Measurements from ENCODE around the gene DCTD.

The DCTD gene

DNA sequence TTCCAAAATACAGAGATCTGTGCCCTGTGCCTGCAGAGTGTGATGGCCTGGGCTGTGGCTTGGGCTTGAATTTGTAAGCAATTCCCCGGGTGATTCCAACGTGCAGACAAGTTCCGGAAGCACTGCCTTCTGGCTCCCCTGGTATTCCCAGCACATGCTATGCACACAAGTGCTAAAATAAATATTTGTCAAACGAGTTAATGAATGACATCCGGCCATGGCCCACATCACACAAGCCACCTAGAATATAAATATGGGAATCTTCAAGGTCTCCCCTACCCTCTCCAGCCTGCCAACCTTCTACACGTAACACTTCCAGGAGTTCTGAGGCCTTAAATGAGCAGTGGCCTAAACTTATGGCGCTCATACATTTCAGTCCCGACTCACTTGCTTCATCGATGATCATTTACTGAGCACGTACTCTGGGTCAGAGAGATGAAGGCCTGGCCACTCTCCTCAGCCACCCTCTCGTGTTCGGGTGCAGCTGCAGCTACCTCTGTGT lies 21.3 kb downstream of the DCTD start:
- no peak for DNase-seq (ENCODE audit: extremely low read depth in 1 of 2, low read depth in 1 of 2)

DNA sequence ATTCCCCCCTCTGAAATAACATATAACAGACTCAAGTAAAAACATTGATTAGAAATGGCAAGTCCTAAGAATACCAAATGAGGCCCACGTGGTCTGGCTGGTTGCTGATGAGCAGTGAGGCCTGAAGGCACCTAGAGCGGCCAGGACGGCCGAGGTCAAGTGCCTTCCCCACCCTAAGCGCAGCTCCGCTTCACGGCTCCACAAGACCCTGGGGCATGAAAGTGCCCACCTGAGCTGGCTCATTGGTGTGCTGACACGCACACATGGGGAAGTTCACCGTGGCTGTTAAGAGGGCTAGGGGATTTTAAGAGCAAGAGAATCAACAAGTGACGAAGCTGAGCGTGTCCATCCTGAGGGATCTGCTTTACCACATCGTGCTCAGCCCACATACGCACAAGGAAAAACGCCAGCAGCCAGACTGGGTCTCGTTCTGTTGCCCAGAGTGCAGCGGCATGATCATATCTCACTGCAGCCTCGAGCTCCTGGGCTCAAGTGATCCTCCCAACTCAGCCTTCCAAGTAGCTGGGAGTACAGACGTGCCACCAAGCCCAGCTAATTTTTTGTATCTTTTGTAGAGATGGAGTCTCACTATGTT lies 22.4 kb downstream of the DCTD start:
- no peak for DNase-seq (ENCODE audit: extremely low read depth in 1 of 2, low read depth in 1 of 2)

DNA sequence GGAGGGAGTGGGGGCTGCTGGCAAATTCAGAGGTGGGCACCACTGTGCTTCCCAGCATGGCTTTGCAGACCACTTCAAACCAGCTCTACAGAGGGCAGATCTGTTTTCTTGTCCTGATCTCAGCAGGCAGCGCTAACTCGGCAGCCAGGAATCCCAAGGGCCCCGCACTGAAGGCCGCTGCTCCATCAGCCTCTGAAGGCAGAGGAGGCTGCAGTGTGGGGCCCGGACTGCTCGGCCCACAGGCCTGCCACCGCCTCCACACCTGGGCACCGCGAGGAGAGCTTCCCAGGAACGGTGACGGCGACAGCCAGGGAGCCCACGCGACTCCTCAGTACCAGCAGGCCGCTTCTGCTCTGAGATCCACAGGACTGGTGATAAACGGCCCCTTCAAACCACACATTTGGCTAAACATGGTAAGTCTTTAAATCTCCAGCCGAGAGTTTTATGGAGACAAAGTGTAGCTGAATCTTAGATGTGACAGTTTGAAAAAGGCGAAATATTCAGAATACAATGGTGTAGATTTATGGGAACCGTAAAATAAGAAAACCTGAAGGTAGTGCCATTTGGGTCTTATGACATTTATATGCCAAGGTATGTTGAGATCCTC lies 23.6 kb downstream of the DCTD start:
- DNase-seq (ENCODE audit: extremely low read depth in 1 of 2, low read depth in 1 of 2) = no peak

- DNase-seq (ENCODE audit: extremely low read depth in 1 of 2, low read depth in 1 of 2) = no peak
These were observed 24.1 kb downstream of the DCTD start for GRCh38 chr4:182893047-182893446.

GRCh38 chr4:182890202-182890601 lies 27.0 kb downstream of the DCTD start:
- DNase-seq (ENCODE audit: extremely low read depth in 1 of 2, low read depth in 1 of 2) = no peak

DNA sequence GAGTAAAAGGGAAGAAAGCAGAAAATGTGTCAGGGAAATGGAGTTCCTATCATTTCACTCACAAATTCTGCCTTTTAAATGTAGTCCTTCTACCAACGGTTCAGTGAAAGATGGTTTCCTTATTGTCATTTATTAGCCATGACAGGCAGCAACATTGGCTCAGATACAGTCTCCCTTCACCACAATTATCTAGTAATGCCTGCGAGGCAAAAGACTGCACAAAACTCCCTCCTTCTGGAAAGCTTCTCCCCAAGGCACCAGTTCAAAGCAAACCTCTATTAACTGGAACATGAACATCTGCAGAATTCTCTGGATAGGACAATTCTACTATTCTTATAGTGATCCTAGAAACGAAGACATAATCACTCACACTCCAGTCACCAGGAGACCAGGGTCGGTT lies 28.3 kb downstream of the DCTD start:
- no peak for DNase-seq (ENCODE audit: extremely low read depth in 1 of 2, low read depth in 1 of 2)

GRCh38 chr4:182886768-182887167 lies 30.4 kb downstream of the DCTD start:
- no peak for DNase-seq (ENCODE audit: extremely low read depth in 1 of 2, low read depth in 1 of 2)

DNA sequence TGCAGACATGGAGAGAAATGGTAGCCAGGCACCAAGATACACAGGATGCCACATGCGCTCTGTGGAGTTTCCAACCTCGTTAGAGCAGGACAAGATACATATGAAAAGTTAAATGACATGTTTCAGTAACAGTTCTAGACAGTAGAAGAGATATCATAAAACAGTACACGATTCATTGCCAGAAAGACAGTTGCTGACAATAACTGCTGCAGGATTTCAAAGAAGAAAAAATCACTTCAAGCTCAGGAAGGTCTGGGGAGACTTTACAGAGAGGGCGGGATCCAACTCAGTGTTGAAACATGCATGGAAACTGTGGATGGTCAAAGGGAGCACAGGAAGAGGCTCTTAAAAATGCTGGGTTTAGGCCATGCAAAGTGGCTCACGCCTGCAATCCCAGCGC lies 31.0 kb downstream of the DCTD start:
- no peak for DNase-seq (ENCODE audit: extremely low read depth in 1 of 2, low read depth in 1 of 2)

DNA sequence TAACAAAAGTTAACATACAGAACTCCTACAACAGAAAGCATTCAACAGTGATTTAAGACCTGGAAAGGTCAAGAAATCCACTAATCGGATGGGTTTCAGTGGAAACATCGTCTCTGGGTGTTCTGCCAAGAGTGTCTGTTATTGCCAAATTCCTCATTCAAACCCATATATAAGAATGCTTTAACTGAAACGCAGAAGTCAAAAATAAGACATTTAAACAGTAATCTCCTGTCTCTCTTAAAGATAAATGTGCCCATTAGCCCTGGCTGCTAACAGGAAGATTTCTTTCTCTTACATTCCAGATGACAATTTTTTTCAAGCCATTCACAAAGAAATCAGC lies 31.5 kb downstream of the DCTD start:
- DNase-seq (ENCODE audit: extremely low read depth in 1 of 2, low read depth in 1 of 2) = no peak

- DNase-seq (ENCODE audit: extremely low read depth in 1 of 2, low read depth in 1 of 2) = no peak
These were observed 32.0 kb downstream of the DCTD start for GRCh38 chr4:182885022-182885737.

DNA sequence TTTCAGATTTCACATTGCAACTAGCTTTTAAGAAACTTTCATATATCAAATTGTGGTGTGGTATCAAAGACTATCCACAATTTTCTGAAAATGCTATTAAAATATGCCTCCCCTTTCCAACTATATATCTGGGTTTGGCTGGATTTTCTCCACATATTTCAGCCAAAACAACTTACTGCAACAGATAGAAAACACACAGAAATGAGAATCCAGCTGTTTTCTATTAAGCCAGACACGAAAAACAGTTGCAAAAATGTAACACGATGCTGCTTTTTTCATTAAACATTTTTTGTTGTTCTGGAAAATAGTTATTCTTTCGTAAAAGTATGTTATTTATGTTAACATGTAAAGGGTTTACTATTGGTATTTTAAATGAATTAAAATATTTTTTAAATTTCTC lies 33.1 kb downstream of the DCTD start:
- no peak for DNase-seq (ENCODE audit: extremely low read depth in 1 of 2, low read depth in 1 of 2)

GRCh38 chr4:182883351-182883750 lies 33.8 kb downstream of the DCTD start:
- no peak for DNase-seq (ENCODE audit: extremely low read depth in 1 of 2, low read depth in 1 of 2)

DNA sequence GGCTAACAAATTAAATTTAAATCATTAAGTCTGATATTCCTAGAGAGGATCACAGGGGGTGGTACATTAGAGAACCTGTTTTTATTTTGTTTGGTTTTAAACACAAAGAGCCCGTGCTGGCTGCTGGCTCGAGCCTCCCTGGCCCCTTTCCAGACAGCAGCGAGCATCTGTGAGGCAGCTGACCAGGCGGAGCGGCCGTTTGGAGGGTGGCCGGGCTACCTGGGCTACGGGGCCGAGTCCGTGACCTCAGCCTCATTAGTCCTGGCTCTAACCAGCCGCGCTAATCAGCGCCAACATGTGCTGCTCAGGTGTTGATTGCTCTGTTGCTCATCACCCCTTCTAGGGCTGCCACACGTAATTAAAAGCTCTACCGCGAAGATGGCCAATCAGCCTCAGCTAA lies 35.3 kb downstream of the DCTD start:
- no peak for DNase-seq (ENCODE audit: extremely low read depth in 1 of 2, low read depth in 1 of 2)

GRCh38 chr4:182880387-182881356 lies 36.5 kb downstream of the DCTD start:
- DNase-seq (ENCODE audit: extremely low read depth in 1 of 2, low read depth in 1 of 2) = no peak

- no peak for DNase-seq (ENCODE audit: extremely low read depth in 1 of 2, low read depth in 1 of 2)
These were observed 37.3 kb downstream of the DCTD start for GRCh38 chr4:182879913-182880312.

GRCh38 chr4:182878633-182879495 lies 38.3 kb downstream of the DCTD start:
- no peak for DNase-seq (ENCODE audit: extremely low read depth in 1 of 2, low read depth in 1 of 2)

DNA sequence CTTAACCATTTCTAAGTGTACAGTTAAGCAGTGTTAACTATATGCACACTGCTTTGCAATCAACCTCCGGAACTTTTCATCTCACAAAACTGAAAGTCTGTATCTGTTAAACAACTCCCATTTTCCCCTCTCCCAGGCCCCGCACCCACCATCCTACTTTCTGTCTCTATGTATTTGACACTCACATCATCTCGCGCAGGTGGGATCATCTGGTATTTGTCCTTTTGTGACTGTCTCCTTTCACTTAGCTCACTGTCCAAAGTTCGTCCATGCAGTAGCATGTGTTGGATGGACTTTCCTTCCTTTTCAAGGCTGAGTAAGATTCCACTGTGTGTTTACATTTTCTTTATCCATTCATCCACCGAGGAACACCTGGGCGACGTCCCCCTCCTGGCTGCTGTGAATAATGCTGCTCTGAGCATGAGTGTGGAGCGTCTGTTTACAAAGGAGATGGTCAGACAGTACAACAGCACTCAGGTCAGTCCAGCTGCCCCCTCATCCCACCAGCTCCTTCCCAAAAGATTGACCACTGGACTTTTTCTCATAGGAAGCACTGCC lies 39.8 kb downstream of the DCTD start:
- no peak for DNase-seq (ENCODE audit: extremely low read depth in 1 of 2, low read depth in 1 of 2)

- DNase-seq (ENCODE audit: extremely low read depth in 1 of 2, low read depth in 1 of 2) = no peak
These were observed 40.8 kb downstream of the DCTD start for GRCh38 chr4:182876427-182876826.

DNA sequence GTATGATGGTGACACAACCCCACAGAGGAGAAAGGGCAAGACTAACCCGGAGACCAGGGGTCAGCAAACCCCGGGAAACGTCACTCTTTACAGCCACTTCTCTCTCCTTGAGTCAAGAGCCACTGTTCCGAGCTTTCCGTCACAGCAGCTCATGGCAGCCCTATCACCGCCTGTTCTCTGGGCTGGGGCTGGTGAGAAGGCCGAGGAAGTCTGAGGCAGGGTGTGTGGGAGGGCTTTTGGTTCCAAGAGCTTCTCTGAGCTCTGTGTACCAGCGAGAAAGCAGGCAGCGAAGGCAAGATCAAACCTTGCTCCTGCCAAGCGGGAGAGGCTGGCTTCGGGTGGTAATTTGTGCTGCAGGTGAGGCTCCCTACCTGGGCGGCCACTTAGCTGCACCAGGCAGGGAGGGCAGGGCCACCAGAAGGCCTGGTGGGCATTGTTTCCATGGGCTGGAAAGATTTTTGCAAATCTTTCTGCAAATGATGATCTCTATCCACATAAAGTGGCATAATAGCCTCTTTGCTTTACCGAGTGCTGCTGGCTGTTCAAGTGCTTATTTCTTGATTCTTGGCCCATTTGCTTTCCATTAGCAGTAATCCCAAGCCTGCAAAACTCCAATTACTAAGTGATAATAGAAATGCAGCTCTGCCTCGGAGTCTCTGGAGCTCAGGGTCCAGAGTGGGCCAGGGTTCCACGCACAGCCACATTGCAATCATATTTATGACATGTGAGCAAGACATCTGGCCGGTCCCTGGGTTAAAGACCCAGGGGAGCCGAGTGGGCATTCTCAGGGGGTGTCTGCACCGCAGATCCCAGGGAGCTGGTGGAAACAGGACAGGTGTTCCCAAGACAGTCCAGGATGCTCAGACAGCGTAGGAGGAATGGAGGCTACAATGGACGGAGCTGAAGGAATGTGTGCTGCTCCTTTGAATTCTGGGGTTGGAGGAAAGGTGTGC lies 41.5 kb downstream of the DCTD start:
- no peak for DNase-seq (ENCODE audit: extremely low read depth in 1 of 2, low read depth in 1 of 2)

Data from stimulated activated CD8-positive, alpha-beta memory T cell treated with anti-CD3 and anti-CD28 coated beads, Interleukin-7, amount 100 ng/mL, for 48 hours (primary cell).